Activated CD8-positive, alpha-beta memory T cell treated with anti-CD3 and anti-CD28 coated beads, Interleukin-2, amount 50 U/mL, for 1 hour (primary cell): ENCODE data around the gene PLOD3.
"Not testable (repeated sequence)": the region's sequence is repeated elsewhere in the genome, so short reads cannot be mapped to it uniquely, and the experiment has no call there.

ENCODE experiments used
- DNase-seq: peaks from one replicate; pipeline ENCODE4 v3.0.0-alpha.2; 2020; ENCODE audit errors: extremely low read depth

PLOD3 gene

DNA sequence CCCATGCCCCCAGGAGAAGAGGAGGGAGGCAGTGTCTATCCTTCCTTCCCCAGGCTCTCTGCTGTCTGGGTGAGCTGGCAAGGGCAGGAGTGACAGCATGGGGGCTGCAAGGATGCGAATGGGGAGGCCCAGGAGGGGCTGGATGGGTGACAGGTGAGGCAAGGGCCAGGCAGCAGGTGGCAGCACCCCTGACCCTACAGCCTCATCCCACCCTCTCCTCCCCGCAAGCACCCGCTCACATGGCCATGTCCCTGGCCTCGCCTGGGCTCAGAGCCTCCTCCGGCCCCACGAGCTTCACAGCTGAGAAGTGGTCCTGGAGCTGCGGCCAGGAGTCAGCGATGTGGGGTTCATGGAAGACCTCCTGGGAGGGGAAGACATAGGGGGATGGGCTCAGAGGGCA lies 5.4 kb downstream of the PLOD3 start:
- DNase-seq, result no peak

DNA sequence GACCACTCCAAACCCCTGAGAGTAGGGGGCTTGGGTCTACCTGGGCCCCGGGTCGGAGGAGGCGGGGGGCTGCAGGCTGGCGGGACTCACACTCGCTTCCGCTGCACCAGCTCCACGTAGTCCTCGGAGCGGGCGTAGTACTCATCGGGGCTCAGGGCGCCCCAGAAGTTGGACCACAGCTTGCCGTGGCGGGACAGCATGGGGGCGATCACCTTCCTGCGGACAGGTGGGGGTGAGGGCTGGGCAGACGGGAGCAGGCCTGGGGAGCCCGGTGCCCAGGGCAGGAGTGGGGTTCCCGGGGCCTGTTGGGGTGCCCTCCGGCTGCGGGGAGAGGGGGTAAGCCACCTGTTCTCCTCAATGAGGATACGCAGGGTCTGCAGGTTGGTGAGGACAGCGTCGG lies 5.9 kb downstream of the PLOD3 start:
- DNase-seq, result no peak

DNA sequence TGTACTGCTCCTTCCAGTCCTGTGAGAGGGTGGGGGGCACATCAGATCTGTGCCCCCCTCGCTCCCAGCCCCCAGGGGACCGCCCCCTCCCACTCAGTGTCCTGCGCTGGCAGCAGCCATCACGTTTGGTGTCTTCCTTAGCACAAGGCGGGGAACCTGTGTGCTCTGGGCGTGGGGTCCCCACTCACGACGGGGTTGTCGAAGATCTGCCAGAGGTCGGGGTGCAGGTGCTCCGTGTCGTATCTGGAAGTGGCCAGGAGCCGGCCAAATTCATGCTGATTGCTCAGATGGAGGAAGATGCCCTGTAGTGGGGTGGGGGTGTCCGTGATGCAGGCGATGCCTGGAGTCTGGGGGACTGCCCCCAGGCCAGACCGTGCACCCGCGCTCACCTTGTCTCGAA lies 7.2 kb downstream of the PLOD3 start:
- DNase-seq, result no peak

DNA sequence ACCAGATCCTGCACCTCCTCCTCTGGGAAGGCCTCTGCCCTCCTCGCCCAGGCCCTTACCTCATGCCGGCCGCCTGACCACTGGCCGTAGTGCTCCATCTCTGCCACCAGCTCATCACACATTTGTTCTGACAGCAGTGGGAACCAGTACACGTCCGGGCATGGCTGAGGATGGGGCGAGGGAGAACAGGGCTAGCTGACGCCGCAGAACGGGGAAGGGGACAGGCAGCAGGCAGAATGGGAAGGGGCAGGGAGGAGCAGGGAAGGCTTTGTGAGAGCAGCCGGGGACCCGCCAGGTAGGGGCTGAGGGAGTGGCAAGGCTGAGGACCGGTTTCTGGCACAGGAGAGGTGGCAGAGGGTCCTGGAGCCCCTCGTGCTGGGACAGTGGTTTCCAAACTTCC lies 8.6 kb downstream of the PLOD3 start:
- DNase-seq, result no peak

DNA sequence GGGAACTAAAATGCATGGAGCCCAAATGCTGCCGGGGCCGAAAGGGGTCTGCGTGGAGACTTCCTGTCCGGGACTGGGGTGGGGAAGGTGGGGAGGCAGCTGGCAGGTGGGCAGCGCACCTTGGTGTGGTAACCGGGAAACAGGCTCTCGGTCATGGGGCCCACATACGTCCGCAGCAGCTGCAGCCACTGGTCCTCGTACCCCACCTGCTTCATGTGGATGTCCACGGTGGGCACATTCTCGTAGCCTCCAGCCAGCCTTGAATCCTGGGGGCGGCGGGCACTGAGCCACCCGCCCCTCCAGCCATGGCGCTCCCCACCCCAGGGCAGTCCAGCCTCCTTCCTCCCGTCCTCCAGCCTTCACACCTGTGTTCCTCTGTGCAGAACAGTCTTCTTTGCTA lies 9.9 kb downstream of the PLOD3 start:
- no peak for DNase-seq

DNA sequence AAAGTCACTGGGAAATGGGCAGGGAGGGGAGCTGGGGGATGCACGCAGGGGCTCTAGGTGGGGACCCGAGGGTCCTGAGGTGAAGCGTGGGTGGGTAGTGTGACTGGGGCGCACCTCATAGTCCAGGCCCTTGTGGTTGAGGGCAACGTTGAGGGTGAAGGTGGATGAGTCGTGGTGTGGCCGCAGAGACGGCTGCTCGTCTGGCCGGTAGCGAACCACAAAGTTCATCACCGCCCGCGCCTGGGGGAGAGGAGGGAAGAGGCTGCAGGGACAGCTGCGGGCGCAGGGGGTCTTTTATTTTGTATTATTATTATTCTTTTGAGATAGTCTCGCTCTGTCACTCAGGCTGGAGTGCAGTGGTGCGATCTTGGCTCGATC lies 10.7 kb downstream of the PLOD3 start:
- DNase-seq, result no peak

DNA sequence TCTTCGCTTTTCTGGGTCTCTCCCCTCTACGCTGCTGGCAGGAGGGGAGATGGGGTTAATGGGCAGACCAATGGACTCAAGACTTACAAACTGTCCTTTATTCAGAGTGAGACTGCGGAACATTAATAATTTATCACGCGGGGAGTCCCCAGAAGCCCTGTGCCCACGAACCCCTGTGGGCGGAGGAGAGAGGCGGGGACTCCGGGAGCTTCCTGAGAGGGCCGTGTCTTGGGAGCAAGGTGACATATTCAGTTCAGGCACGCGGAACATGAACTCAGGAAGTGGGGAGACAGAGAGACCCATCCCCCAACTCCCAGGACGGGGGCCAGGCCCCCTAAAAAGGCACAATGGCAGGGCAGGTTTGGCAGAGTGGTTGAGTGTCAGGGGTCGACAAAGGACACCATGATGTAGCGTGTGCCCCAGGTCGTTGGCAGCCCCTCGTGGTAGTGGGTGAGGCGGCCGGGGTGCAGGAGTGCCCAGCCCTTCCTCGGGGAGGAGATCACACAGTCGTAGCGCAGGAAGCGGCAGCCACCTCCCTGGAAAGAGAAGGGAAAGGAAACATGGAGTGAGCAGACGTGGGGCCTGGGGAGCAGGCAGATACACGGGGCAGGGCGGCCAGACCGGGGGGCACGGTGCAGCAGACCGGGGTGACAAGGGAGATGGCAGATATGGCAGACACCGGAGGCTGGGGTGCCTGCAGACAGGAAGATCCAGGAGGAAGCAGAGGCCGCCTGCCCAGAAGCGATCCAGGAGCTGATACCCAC lies 11.3 kb downstream of the PLOD3 start:
- no peak for DNase-seq

DNA sequence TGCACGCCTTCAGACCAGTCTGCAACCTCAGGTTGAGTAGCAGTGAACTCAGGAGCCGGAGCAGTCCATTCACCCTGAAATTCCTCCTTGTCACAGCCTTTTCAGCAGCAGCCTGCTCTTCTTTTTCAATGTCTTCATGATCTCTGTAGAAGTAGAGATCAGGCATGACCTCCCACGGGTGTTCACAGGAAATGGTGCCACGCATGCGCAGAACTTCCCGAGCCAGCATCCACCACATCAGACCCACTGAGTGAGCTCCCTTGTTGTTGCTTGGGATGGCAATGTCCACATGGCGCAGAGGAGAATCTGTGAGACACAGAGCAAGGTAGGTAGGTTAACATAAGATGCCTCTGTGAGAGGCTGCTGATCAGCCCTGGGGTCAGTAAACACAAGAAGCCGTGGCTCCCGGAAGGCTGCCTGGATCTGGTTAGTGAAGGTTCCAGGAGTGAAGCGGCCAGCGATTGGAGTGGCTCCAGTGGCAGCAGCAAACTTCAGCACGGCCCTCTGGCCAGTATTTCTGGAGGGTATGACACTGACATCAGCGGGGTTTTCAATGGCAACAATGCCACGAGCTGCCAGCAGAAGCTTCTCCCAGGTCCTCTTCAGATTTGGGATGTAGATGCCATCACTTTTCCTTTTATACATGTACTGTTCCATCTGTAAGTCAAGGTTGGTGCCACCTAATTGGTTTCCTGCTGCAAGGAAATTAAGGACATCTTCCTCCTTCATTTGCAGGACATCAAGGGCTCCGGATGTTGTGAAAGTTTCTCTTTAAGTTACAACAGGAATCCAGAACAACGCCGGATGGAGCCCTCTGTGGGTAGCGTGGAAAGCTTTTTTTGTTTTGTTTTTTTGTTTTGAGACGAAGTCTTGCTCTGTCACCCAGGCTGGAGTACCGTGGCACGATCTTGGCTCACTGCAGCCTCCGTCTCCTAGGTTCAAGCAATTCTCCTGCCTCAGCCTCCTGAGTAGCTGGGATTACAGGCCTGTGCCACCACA lies 13.3 kb downstream of the PLOD3 start:
- not testable (repeated sequence) for DNase-seq

DNA sequence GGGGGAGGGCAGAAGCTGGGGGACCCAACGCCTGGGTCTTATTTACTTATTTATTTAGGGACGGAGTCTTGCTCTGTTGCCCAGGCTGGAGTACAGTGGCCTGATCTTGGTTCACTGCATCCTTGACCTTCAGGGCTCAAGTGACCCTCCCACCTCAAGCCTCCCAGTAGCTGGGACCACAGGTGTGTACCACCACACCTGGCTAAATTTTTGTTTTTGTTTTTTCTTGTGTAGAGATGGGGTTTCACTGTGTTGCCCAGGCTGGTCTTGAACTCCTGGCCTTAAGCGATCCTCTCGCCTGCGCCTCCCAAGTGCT lies 14.8 kb downstream of the PLOD3 start:
- DNase-seq, result no peak

DNA sequence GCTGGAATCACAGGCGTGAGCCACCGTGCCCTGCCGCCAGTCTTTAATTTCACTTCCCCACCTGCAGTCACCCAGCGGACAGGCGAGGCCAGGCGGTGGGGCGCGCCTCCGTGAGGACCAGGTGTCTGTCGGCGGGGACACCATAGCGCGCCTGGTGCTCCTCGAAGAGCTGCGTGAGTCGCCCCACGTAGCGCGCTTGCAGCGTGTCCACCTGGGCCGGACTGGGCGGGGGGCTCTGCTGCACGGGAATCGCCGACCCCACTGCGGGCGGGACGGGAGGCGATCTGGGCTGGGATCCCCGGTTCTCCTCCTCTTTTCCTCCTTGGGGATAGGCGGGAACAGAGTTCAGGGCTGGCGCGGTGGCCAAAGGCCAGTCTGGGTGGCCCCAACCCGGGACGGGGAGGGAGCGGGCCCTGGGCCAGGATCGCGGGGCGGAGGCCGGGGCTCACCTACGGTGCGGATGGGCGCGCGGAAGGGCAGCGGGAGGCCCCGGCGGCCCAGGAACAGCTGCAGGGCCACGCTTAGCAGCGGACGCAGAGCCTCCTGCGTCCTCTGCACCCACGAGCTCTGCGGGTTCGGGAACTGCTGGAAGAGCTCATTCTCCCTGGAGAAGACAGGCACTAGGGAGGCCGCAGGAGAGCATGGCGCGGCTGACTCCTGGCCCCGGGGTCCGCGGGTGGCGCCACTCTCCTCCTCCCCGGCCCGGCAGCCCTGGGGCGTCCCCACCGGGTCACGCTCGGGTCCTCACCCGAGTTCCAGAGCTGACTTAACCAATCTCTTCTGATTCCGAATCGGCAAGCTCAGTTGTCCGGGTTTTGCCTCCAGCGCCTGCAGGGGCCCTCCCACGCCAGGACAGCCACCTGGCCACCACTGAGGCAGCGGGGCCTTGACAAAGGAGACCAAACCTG lies 15.4 kb downstream of the PLOD3 start:
- DNase-seq, result no peak

DNA sequence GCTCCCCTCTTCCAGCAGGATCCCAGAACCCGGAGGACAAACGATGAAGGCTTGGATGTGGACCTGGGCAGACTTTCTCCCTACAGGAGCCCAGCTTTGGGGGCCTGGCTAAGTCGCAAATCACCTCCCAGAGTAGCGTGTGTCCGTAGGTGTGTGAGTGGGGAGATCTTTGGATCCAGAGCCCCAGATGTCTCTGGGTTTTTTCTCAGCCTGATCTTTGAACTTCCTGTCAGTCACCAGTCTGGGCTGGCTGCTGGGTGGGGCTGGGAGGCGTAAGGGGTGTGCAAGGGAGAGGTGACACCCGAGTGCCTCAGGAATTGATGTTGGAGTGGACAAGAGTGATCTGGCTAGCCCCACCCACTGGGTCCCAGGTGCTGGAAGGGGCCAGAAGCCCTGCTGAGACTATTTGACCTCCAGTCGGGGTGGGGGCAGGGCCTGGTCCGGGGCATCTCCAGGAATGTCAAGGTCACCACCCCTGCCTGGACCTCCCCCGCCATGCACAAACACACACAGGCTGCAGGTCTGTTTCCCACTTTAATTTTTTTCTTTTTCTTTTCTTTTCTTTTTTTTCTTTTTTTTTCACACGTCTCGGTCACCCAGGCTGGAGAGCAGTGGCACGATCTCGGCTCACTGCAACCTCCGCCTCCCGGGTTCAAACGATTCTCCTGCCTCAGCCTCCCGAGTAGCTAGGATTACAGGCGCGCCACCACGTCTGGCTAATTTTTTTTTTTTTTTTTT lies 16.4 kb downstream of the PLOD3 start, which contains the start of gene MOGAT3:
Gene MOGAT3 (minus strand): TSS at position 175 of the 738 bp plus-strand sequence. CDS start 182 bp downstream, outside the sequence.
- DNase-seq, result no peak

DNA sequence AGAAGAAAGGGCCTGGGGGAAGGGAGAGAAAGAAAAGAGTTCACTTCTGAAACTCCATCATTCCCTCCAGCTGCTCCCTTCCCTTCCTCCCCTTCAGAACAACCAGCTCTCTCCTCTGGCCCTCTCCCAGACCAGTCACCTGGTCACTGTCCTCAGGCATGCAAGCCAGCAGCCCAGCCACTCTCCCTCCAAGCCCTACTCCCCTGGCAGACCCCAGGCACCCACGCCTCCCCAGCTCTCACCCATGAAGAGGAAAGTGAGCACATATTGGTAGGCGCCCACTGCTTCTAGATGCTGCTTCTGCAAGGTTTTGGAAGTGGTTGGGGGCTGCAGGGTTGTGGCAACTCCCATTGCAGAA lies 16.9 kb downstream of the PLOD3 start:
- no peak for DNase-seq

DNA sequence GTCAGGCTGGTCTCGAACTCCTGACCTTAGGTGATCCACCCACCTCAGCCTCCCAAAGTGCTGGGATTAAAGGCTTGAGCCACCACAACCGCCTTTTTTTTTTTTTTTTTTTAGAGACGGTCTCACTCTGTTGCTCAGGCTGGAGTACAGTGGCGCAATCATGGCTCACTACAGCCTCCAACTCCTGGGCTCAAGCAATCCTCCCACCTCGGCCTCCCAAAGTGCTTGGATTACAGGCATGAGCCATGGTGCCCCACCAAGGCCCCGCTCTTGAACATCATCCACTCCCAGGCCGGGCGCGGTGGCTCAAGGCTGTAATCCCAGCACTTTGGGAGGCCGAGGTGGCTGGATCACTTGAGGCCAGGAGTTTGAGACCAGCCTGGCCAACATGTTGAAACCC lies 17.9 kb downstream of the PLOD3 start:
- DNase-seq, result not testable (repeated sequence)

DNA sequence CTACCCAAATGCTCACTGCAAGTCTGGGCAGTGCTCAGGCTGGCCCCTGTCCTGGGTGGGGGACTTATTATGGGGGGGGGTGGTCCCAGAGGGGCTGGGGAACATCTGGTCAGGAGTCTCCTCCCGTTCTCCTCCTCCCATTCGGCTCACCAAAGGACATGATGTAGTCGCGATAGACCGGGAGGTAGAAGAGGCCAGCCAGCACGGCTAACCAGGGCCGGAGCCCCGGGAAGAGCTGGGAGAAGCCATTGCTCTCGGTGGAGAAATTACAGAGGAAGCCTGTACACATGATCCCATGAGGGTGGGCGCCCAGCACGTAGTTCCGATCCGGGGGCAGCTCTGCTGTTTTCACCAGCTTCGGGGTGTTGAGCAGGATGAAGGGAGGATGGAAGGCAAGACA lies 18.9 kb downstream of the PLOD3 start:
- no peak for DNase-seq

DNA sequence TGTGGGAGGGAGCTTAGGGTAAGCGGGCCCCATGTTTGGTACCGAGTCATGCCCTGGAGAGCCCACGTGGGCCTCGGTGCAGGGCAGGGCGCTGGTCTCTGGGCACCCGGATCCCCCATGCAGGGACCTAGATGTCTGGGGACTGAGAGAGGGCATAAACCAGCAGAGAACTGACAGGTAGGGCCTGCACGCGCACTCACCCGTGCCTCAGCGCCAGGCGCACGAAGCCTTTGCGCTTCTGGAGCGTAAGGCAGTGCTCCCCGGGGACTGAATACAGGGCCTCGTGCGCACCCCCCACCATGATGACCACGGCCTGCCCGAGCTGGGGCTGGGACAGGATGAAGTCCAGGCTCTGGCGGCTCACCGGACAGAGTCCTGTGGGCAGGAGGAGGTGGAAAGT lies 19.4 kb downstream of the PLOD3 start:
- DNase-seq, result no peak

DNA sequence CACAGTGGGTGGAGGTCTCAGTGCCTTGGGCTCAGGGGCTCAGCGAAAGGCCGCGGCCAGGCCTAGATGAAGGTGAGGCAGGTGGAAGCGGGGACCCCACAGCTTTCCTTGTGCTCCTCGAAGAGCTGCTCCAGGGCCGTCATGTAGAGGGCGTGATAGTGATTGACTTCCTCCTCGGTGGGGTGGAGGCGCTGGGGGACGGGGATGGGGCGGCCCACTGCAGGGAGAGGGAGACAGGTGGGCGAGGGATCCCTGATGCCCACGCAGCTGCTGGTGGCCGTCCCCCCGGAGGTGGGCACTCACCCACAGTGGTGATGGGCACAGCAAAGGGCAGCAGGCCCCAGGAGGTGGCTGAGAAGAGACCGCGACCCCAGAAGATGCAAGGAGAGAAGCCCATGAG lies 21.5 kb downstream of the PLOD3 start:
- DNase-seq, result no peak

DNA sequence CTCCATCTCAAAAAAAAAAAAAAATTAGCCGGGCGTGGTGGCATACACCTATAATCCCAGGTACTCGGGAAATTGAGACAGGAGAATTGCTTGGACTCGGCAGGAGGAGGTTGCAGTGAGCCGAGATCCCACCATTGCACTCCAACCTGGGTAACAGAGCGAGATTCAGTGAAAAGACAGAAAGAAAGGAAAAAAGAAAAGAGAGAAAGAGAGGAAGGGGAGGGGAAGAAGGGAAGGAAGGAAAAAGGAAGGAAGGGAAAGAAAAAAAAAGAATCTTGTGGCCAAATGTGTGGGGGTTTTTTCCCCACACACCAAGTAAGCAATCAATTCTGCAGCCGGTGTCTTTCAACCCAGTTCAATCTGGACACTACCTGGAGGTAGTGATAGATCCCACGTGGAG lies 28.3 kb downstream of the PLOD3 start:
- no peak for DNase-seq

DNA sequence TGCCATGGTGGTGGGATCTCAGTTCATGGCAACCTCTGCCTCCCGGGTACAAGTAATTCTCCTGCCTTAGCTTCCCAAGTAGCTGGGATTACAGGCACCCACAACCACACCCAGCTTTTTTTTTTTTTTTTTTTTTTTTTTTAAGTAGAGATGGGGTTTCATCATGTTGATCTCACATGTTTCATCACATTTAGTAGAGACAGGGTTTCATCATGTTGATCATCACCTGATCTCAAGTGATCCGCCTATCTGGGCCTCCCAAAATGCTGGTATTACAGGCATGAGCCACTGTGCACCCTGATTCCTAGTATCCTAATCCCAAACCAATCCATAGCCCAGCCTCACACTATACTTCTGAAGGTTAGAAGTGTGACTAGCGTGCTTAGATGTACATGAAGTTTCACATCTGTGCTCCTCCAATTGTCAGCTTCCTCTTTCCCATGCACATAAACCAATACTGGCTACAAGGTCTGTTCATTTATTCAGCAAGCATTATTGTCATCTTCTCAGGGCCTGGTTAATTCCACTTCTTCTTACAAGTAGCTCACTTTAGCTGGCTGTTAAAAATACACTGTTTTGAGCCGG lies 30.4 kb downstream of the PLOD3 start:
- no peak for DNase-seq

DNA sequence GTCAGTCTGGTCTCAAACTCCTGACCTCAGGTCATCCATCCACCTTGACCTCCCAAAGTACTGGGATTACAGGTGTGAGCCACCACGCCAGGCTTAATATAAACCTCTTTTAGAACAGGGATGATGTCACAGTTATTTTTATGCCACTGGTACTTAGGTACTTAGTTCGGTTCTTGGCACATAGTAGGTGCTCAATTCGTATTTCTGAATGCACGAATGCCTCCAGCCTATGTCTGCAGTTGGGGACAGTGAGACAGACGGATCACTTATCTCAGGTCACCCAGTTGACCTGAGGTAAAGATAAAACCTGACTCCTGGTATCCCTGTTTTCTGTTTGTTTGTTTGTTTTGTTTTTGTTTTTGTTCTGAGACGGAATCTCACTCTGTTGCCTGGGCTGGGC lies 31.2 kb downstream of the PLOD3 start:
- no peak for DNase-seq

DNA sequence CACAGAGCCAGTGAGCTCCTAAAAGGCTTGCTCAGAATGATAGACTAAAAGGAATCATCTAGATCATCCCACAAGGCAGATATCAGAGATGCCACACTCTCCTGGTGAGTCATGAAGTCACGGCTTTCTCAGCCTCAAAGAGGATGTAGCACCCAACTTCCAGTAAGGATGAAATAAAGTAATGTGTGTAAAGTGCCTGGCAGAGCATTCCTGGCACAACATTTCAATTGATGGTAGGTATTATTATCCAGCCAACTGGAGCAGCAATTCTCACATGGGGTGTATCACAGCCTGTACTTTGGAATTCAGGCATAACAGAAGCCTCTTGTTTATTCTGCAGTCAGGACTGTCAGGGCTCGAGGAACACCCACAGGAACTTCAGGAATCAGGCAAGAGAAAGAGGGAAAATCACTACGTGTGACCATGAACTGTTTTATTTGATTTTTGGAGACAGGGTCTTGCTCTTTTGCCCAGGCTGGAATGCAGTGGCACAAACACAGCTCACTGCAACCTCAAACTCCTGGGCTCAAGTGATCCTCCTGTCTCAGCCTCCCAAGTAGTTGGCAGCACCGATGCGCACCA lies 32.0 kb downstream of the PLOD3 start:
- no peak for DNase-seq
